ENCODE data around the gene NFIC. TPM values are rescaled to one million over a fixed set of nuclear protein-coding genes. Genes with fewer than 3 reads are reported as not detected.

NFIC gene
- total and polyA plus RNA-seq, 10 of the 15 experiments (the other 5 are each of a cell fraction or from before 2014, with no cell fraction given): 0.71 to 53.5 (median 10.2) TPM

DNA sequence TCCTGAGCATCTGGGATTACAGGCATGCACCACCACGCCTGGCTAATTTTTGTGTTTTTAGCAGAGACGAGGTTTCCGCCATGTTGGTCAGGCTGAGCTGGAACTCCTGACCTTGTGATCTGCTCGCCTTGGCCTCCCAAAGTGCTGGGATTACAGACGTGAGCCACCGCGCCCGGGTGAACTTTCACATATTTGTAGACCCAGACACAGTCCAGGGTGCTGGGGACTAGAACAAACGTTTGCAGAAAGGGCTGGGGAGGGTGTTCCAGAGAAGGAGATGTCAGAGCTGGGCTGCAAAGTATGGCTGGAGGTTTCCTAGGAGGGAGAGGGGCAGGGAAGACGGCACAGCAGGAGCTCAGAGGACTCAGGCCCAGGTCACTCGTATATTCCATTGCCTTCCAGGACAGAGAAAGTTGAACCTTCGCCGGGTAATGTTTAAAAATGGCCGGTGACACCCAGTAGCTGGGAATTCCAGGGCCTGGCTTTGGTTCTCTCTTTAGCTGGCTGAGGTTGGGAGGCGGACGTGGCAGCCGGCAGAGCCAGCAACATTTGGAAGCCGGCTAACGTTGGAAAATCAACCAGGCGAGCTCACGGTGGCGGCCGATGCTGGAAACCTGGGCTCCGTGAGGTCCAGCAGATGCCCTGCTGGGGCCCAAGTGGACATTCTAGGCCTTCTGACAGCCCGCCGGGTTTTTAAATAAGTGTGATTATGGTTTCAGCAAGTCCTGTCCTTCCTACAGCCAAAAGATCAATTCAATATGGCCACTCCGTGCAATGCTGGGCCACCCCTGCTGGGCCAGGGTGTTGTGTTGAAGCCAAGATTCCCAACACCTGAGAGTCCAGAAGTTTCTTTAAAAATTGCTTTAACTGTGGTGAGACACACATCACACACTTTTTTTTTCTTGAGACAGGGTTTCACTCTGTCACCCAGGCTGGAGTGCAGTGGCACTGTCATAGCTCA lies 41.5 kb downstream of the NFIC start:
- Histone ChIP-seq H4K20me1 (ENCODE audit: control insufficient read depth, insufficient read depth) (no peaks in the 10 kb centered on the region), H3K4me1 (ENCODE audit: control insufficient read depth, insufficient read depth, low read length) (no peaks in the 10 kb centered on the region), H3K4me3 (no peak overlapping the region), H3K79me2 (ENCODE audit: control insufficient read depth, insufficient read depth, low read length) (peaks cover 6% of the 10 kb centered on the region), H3K9ac (ENCODE audit: control insufficient read depth, insufficient read depth, low read length) (no peak overlapping the region), H3K36me3 (ENCODE audit: control insufficient read depth in 2 of 2, insufficient read depth in 2 of 2, low read length in 1 of 2) (peaks cover 12 to 13% of the 10 kb centered on the region in 2 experiments), H3K4me2 (ENCODE audit: control insufficient read depth, insufficient read depth) (no peak overlapping the region), H2AFZ (ENCODE audit: control insufficient read depth, low read depth, low read length) (no peak overlapping the region), H3K27ac (ENCODE audit: control insufficient read depth, insufficient read depth) (no peak overlapping the region), H3K9me3 (replicated peaks; ENCODE audit: control insufficient read depth, insufficient read depth, low read length) (no peaks in the 10 kb centered on the region), H3K27me3 (replicated peaks in 1 of 2; ENCODE audit: control insufficient read depth in 2 of 2, insufficient read depth in 2 of 2, low read length in 1 of 2) (no peaks in the 10 kb centered on the region)
- DNase-seq (ENCODE audit: low read depth, low spot score) (no peak), FAIRE-seq (no peak), ATAC-seq (no peak)
- no TSS peak for BruUV-seq (replicated peaks)
- RAD21 ChIA-PET (ENCODE audit: unreplicated experiment): no interaction called here
- intact Hi-C loops (cut with micrococcal nuclease; ENCODE audit: unreplicated experiment): no loop called here
- WGBS (ENCODE audit: insufficient coverage, insufficient replicate concordance, low lambda C conversion rate, missing lambda C conversion rate): 88% methylated on average over 27 of the region's 27 CpGs
- in situ Hi-C loops (cut with MboI): no loop called here
- CTCF ChIA-PET: interaction anchor here (0.7 kb wide), 1 partner anchor 21 kb away, joined by 3 read pairs; no protein-coding TSS in a partner anchor
- no peak for TF ChIP-seq EZH2 (IDR thresholded peaks at IDR 0.05; ENCODE audit: borderline replicate concordance, control insufficient read depth, low read depth, low read length)
- TF ChIP-seq, protein P1, sequence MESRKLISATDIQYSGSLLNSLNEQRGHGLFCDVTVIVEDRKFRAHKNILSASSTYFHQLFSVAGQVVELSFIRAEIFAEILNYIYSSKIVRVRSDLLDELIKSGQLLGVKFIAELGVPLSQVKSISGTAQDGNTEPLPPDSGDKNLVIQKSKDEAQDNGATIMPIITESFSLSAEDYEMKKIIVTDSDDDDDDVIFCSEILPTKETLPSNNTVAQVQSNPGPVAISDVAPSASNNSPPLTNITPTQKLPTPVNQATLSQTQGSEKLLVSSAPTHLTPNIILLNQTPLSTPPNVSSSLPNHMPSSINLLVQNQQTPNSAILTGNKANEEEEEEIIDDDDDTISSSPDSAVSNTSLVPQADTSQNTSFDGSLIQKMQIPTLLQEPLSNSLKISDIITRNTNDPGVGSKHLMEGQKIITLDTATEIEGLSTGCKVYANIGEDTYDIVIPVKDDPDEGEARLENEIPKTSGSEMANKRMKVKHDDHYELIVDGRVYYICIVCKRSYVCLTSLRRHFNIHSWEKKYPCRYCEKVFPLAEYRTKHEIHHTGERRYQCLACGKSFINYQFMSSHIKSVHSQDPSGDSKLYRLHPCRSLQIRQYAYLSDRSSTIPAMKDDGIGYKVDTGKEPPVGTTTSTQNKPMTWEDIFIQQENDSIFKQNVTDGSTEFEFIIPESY (IDR thresholded peaks at IDR 0.05): no peak
- TF ChIP-seq, protein P2, sequence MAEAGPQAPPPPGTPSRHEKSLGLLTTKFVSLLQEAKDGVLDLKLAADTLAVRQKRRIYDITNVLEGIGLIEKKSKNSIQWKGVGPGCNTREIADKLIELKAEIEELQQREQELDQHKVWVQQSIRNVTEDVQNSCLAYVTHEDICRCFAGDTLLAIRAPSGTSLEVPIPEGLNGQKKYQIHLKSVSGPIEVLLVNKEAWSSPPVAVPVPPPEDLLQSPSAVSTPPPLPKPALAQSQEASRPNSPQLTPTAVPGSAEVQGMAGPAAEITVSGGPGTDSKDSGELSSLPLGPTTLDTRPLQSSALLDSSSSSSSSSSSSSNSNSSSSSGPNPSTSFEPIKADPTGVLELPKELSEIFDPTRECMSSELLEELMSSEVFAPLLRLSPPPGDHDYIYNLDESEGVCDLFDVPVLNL (IDR thresholded peaks at IDR 0.05; ENCODE audit: low read depth, low read length): no peak
- TF ChIP-seq, protein P3, sequence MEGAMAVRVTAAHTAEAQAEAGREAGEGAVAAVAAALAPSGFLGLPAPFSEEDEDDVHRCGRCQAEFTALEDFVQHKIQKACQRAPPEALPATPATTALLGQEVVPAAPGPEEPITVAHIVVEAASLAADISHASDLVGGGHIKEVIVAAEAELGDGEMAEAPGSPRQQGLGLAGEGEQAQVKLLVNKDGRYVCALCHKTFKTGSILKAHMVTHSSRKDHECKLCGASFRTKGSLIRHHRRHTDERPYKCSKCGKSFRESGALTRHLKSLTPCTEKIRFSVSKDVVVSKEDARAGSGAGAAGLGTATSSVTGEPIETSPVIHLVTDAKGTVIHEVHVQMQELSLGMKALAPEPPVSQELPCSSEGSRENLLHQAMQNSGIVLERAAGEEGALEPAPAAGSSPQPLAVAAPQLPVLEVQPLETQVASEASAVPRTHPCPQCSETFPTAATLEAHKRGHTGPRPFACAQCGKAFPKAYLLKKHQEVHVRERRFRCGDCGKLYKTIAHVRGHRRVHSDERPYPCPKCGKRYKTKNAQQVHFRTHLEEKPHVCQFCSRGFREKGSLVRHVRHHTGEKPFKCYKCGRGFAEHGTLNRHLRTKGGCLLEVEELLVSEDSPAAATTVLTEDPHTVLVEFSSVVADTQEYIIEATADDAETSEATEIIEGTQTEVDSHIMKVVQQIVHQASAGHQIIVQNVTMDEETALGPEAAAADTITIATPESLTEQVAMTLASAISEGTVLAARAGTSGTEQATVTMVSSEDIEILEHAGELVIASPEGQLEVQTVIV (IDR thresholded peaks at IDR 0.05; ENCODE audit: borderline replicate concordance, partially characterized antibody): no peak
- no peak for TF ChIP-seq KDM1A (IDR thresholded peaks at IDR 0.05; ENCODE audit: borderline replicate concordance)
- TF ChIP-seq NRF1 (conservative IDR thresholded peaks at IDR 0.05; ENCODE audit: low read depth, low read length): no peak
- TF ChIP-seq GABPA (IDR thresholded peaks at IDR 0.05; ENCODE audit: low read depth): no peak
- TF ChIP-seq RFX5 (IDR thresholded peaks at IDR 0.05; ENCODE audit: low read depth, low read length): no peak
- TF ChIP-seq ZNF384 (IDR thresholded peaks at IDR 0.05; ENCODE audit: borderline replicate concordance, low read depth, low read length): no peak
- no peak for TF ChIP-seq HDAC6 (IDR thresholded peaks at IDR 0.05; ENCODE audit: unreplicated experiment)
- TF ChIP-seq SMAD1 (IDR thresholded peaks at IDR 0.05; ENCODE audit: low read depth, partially characterized antibody): no peak
- TF ChIP-seq BACH1 (IDR thresholded peaks at IDR 0.05; ENCODE audit: borderline replicate concordance): no peak
- TF ChIP-seq, protein P4, sequence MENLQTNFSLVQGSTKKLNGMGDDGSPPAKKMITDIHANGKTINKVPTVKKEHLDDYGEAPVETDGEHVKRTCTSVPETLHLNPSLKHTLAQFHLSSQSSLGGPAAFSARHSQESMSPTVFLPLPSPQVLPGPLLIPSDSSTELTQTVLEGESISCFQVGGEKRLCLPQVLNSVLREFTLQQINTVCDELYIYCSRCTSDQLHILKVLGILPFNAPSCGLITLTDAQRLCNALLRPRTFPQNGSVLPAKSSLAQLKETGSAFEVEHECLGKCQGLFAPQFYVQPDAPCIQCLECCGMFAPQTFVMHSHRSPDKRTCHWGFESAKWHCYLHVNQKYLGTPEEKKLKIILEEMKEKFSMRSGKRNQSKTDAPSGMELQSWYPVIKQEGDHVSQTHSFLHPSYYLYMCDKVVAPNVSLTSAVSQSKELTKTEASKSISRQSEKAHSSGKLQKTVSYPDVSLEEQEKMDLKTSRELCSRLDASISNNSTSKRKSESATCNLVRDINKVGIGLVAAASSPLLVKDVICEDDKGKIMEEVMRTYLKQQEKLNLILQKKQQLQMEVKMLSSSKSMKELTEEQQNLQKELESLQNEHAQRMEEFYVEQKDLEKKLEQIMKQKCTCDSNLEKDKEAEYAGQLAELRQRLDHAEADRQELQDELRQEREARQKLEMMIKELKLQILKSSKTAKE (IDR thresholded peaks at IDR 0.05; ENCODE audit: low read depth, poor library complexity, severe bottlenecking): no peak
- no peak for TF ChIP-seq SREBF2 (IDR thresholded peaks at IDR 0.05; ENCODE audit: low read length)
- SMC1A ChIA-PET (ENCODE audit: uncharacterized antibody, unreplicated experiment): no interaction called here
- POLR2A ChIA-PET: interaction anchor here (0.6 kb wide), 1 partner anchor 12 kb away, joined by 4 read pairs; no protein-coding TSS in a partner anchor
